Left forelimb (tissue), 1 donor: ENCODE results near the gene C6.

Experiments used
- DNase-seq: peaks from one replicate; pipeline ENCODE4 v3.0.0-alpha.2; 2018; ENCODE audit warnings: low spot score

The C6 gene

GRCh38 chr5:41122459-41122858, 90.9 kb downstream of the C6 start:
- DNase-seq, result no peak

- DNase-seq, result no peak
Observed at GRCh38 chr5:41120600-41120999, 92.7 kb downstream of the C6 start.

- no peak for DNase-seq
Observed at GRCh38 chr5:41118177-41118576, 95.2 kb downstream of the C6 start.

GRCh38 chr5:41115281-41115680, 98.1 kb downstream of the C6 start:
- DNase-seq, result no peak

- DNase-seq, result no peak
Observed at GRCh38 chr5:41112486-41113455, 100.6 kb downstream of the C6 start.

GRCh38 chr5:41109186-41109585, 104.1 kb downstream of the C6 start:
- no peak for DNase-seq

- no peak for DNase-seq
Observed at GRCh38 chr5:41102341-41102740, 111.0 kb downstream of the C6 start.

GRCh38 chr5:41097642-41098041, 115.7 kb downstream of the C6 start:
- no peak for DNase-seq

- no peak for DNase-seq
Observed at GRCh38 chr5:41095324-41096101, 117.8 kb downstream of the C6 start.

GRCh38 chr5:41094871-41095270, 118.5 kb downstream of the C6 start:
- DNase-seq, result no peak

- no peak for DNase-seq
Observed at GRCh38 chr5:41093803-41094202, 119.5 kb downstream of the C6 start.
